ENCODE measurements around the gene TMEM131.

DNA sequence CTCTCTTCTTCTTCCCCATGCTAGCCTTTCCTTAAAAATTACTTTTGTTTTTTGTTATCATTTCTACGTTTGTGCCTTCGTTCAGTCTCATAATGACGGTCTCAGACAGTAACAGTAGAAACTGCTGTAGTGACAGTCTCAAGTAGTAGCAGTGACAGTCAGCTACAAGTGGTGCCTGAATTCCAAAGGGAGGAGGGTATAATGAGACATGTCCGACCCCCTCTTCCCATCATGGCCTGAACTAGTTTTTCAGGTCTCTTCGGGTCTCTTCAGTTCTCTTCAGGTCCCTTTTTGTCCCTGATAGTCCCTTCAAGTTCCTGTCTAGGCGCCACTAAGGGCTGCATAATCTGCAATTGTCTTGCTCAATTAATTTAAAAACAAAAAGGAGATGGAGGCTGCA, 12.6 kb downstream of the TMEM131 start:
- TF ChIP-seq POLR2A (IDR thresholded peaks at IDR 0.05; ENCODE audit: extremely low read depth, insufficient read length): no peak
- TF ChIP-seq, protein P1, sequence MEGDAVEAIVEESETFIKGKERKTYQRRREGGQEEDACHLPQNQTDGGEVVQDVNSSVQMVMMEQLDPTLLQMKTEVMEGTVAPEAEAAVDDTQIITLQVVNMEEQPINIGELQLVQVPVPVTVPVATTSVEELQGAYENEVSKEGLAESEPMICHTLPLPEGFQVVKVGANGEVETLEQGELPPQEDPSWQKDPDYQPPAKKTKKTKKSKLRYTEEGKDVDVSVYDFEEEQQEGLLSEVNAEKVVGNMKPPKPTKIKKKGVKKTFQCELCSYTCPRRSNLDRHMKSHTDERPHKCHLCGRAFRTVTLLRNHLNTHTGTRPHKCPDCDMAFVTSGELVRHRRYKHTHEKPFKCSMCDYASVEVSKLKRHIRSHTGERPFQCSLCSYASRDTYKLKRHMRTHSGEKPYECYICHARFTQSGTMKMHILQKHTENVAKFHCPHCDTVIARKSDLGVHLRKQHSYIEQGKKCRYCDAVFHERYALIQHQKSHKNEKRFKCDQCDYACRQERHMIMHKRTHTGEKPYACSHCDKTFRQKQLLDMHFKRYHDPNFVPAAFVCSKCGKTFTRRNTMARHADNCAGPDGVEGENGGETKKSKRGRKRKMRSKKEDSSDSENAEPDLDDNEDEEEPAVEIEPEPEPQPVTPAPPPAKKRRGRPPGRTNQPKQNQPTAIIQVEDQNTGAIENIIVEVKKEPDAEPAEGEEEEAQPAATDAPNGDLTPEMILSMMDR (IDR thresholded peaks at IDR 0.05; ENCODE audit: low read depth, low read length): no peak

Measured in NB4 (cell line).